CD4-positive, alpha-beta T cell treated with Interleukin-4 for 4 hours (primary cell): ENCODE measurements around the gene TCL1B.
"Not testable (repeated sequence)": the region's sequence is repeated elsewhere in the genome, so short reads cannot be mapped to it uniquely, and the experiment has no call there.

Source experiments
- DNase-seq: peaks from one replicate; pipeline ENCODE4 v3.0.0-alpha.2; 2020

Gene TCL1B

GRCh38 chr14:95685978-95686922, at the start of gene TCL1B:
Gene TCL1B, plus strand, starts transcription at chr14:95686426. Its CDS starts 42 bp downstream, at chr14:95686468.
- DNase-seq: no peak

GRCh38 chr14:95644981-95645380, 41.2 kb upstream of the TCL1B start:
- no peak for DNase-seq

GRCh38 chr14:95645389-95645996, 40.7 kb upstream of the TCL1B start:
- no peak for DNase-seq

- no peak for DNase-seq
These were observed 38.3 kb upstream of the TCL1B start for GRCh38 chr14:95647926-95648325.

- no peak for DNase-seq
These were observed 37.0 kb upstream of the TCL1B start for GRCh38 chr14:95649230-95649629.

- DNase-seq: no peak
These were observed 35.2 kb upstream of the TCL1B start for GRCh38 chr14:95651028-95651427.

- no peak for DNase-seq
These were observed 34.2 kb upstream of the TCL1B start for GRCh38 chr14:95651821-95652583.

- no peak for DNase-seq
These were observed 33.5 kb upstream of the TCL1B start for GRCh38 chr14:95652690-95653089.

- no peak for DNase-seq
These were observed 30.8 kb upstream of the TCL1B start for GRCh38 chr14:95655461-95655860.

GRCh38 chr14:95656634-95657033, 29.6 kb upstream of the TCL1B start:
- no peak for DNase-seq

- DNase-seq: no peak
These were observed 28.8 kb upstream of the TCL1B start for GRCh38 chr14:95657454-95657853.

- DNase-seq: no peak
These were observed 26.8 kb upstream of the TCL1B start for GRCh38 chr14:95659293-95659989.

- DNase-seq: no peak
These were observed 26.2 kb upstream of the TCL1B start for GRCh38 chr14:95659990-95660385.

GRCh38 chr14:95660651-95661515, 25.3 kb upstream of the TCL1B start:
- no peak for DNase-seq

GRCh38 chr14:95662376-95663186, 23.6 kb upstream of the TCL1B start:
- no peak for DNase-seq

GRCh38 chr14:95663226-95663797, 22.9 kb upstream of the TCL1B start:
- no peak for DNase-seq

GRCh38 chr14:95664066-95664465, 22.2 kb upstream of the TCL1B start:
- no peak for DNase-seq

- DNase-seq: no peak
These were observed 21.7 kb upstream of the TCL1B start for GRCh38 chr14:95664546-95664945.

GRCh38 chr14:95665530-95665929, 20.7 kb upstream of the TCL1B start:
- not testable (repeated sequence) for DNase-seq

GRCh38 chr14:95666450-95666849, 19.8 kb upstream of the TCL1B start:
- DNase-seq: no peak
